SK-N-SH (cell line): ENCODE results near the gene DOCK3. TPM values are rescaled to one million over a fixed set of nuclear protein-coding genes. Genes with fewer than 3 reads are reported as not detected.

ENCODE experiments used
- CTCF ChIA-PET: fragments of 300-600, 350-600 bp; formaldehyde crosslinking; extraction: SDS; loops from one replicate; lab custom pipeline; 2021; lab: Yijun Ruan, JAX
- POLR2A ChIA-PET: fragments of 350-600 bp; sonication (Branson Sonifier 250); formaldehyde crosslinking; extraction: SDS; loops from one replicate; lab custom pipeline; 2020; ENCODE audit warnings: antibody characterized with exemption, inconsistent platforms; lab: Yijun Ruan, JAX
- DNase-seq: peaks from one replicate; pipeline ENCODE4 v3.0.0; 2012
- H2AFZ ChIP-seq: fragments of 200-600 bp; sonication (generic); 2 replicates; pipeline ENCODE4 v1.8.1; 2016; ENCODE audit warnings: antibody characterized with exemption, mild to moderate bottlenecking, low read depth
- H3F3A ChIP-seq: fragments of 200-600 bp; sonication (generic); replicated peaks from 2 replicates; pipeline ENCODE3; 2016; ENCODE audit warnings: antibody characterized with exemption, mild to moderate bottlenecking; ENCODE audit not compliant: insufficient read depth
- H3K27ac ChIP-seq, 2 experiments: fragments of 200-500 bp in 1 of 2; fragments of 200-600 bp in 1 of 2; sonication (Bioruptor generic) in 1 of 2; sonication (generic), shearing (Covaris generic) in 1 of 2; 2 replicates each; pipeline versions ENCODE4 v1.5.1 to v1.6.1; 2014 to 2016; ENCODE audit warnings: low read depth in 2 of 2, inconsistent platforms in 1 of 2, low read length in 1 of 2, mild to moderate bottlenecking in 1 of 2, mixed read lengths in 1 of 2
- H3K27me3 ChIP-seq: fragments of 200-600 bp; sonication (generic), shearing (Covaris generic); 2 replicates; pipeline ENCODE4 v1.6.1; 2016; ENCODE audit warnings: mixed run types; ENCODE audit not compliant: insufficient read depth
- H3K36me3 ChIP-seq, 2 experiments: fragments of 200-500 bp in 1 of 2; fragments of 200-600 bp in 1 of 2; sonication (Bioruptor generic) in 1 of 2; sonication (generic) in 1 of 2; replicated peaks in 1 of 2; 2 replicates each; pipeline versions ENCODE3 to v1.5.1; 2014 to 2016; ENCODE audit warnings: low read length in 1 of 2, mild to moderate bottlenecking in 1 of 2; ENCODE audit not compliant: insufficient read depth in 2 of 2, control insufficient read depth in 1 of 2
- H3K4me1 ChIP-seq, 2 experiments: fragments of 200-500 bp in 1 of 2; fragments of 200-600 bp in 1 of 2; sonication (Bioruptor generic) in 1 of 2; sonication (generic), shearing (Covaris generic) in 1 of 2; 2 replicates each; pipeline versions ENCODE4 v1.5.1 to v1.6.1; 2014 to 2016; ENCODE audit warnings: low read depth in 1 of 2, low read length in 1 of 2, mixed run types in 1 of 2; ENCODE audit not compliant: insufficient read depth in 2 of 2, control insufficient read depth in 1 of 2
- H3K4me2 ChIP-seq: fragments of 200-600 bp; sonication (generic), shearing (Covaris generic); 2 replicates; pipeline ENCODE4 v1.6.1; 2017; ENCODE audit warnings: mixed run types
- H3K4me3 ChIP-seq, 2 experiments: fragments of 200-500 bp in 1 of 2; fragments of 200-600 bp in 1 of 2; sonication (Bioruptor generic) in 1 of 2; sonication (generic), shearing (Covaris generic) in 1 of 2; 2 replicates each; pipeline versions ENCODE4 v1.5.1 to v1.8.1; 2014 to 2016; ENCODE audit warnings: low read depth in 2 of 2, inconsistent platforms in 1 of 2, low read length in 1 of 2, mild to moderate bottlenecking in 1 of 2, mixed read lengths in 1 of 2, moderate library complexity in 1 of 2
- H3K79me2 ChIP-seq: fragments of 200-600 bp; sonication (generic); 2 replicates; pipeline ENCODE4 v1.8.1; 2017; ENCODE audit warnings: mild to moderate bottlenecking; ENCODE audit not compliant: insufficient read depth
- H3K9ac ChIP-seq: fragments of 200-600 bp; sonication (generic); 2 replicates; pipeline ENCODE4 v1.6.1; 2017; ENCODE audit warnings: mixed run types
- H3K9me2 ChIP-seq: fragments of 200-600 bp; sonication (generic); 2 replicates; pipeline ENCODE4 v1.6.1; 2017; ENCODE audit warnings: mixed run types
- H3K9me3 ChIP-seq: fragments of 200-600 bp; sonication (generic); 2 replicates; pipeline ENCODE4 v1.6.1; 2017; ENCODE audit warnings: mixed run types, mild to moderate bottlenecking, moderate library complexity
- H4K20me1 ChIP-seq: fragments of 200-600 bp; sonication (generic); 2 replicates; pipeline ENCODE4 v1.6.1; 2017; ENCODE audit warnings: mild to moderate bottlenecking, mixed run types; ENCODE audit not compliant: insufficient read depth
- CHD2 ChIP-seq: fragments of 150-350 bp; IDR thresholded peaks from 2 replicates; pipeline ENCODE4 v1.6.1; 2018; ENCODE audit warnings: low read length; ENCODE audit not compliant: partially characterized antibody
- FOSL2 ChIP-seq: IDR thresholded peaks from 2 replicates; pipeline ENCODE4 v1.4.0; 2012; ENCODE audit warnings: low read depth, mild to moderate bottlenecking, moderate library complexity, borderline replicate concordance
- NFIC ChIP-seq: IDR thresholded peaks from 2 replicates; pipeline ENCODE4 v1.4.0; 2012; ENCODE audit warnings: borderline replicate concordance
- POLR2AphosphoS5 ChIP-seq: IDR thresholded peaks from 2 replicates; pipeline ENCODE4 v1.6.1; 2012; ENCODE audit warnings: low read depth, low read length
- RXRA ChIP-seq: IDR thresholded peaks from 2 replicates; pipeline ENCODE4 v1.4.0; 2012; ENCODE audit warnings: low read depth, mild to moderate bottlenecking, borderline replicate concordance
- TEAD4 ChIP-seq: IDR thresholded peaks from 2 replicates; pipeline ENCODE4 v1.4.0; 2012; ENCODE audit warnings: mild to moderate bottlenecking, borderline replicate concordance; ENCODE audit not compliant: insufficient read depth
- WGBS: methylation state at CpG from one replicate; pipeline ENCODE4 v1.1.6; 2017; ENCODE audit warnings: low lambda C conversion rate; 5-methylcytosine and 5-hydroxymethylcytosine counted together
- polyA plus RNA-seq, 3 experiments: library from polyadenylated mRNA; depleted of rRNA; stranded (reverse); fragments of >200 nt; gene quantifications; 2 replicates each; pipeline ENCODE4 v1.2.3, GENCODE V29; 2012
- TF ChIP-seq, protein P1 (sequence below): IDR thresholded peaks from 2 replicates; pipeline ENCODE4 v1.6.1; 2012; ENCODE audit warnings: mild to moderate bottlenecking, low read depth, low read length, moderate library complexity
- TF ChIP-seq, protein P2 (sequence below): IDR thresholded peaks from 2 replicates; pipeline ENCODE4 v1.4.0; 2012; ENCODE audit warnings: low read depth, borderline replicate concordance

DOCK3 gene
- polyA plus RNA-seq, 1 of the 3 experiments (the other 2 are of a cell fraction) = 0.05 TPM

DNA sequence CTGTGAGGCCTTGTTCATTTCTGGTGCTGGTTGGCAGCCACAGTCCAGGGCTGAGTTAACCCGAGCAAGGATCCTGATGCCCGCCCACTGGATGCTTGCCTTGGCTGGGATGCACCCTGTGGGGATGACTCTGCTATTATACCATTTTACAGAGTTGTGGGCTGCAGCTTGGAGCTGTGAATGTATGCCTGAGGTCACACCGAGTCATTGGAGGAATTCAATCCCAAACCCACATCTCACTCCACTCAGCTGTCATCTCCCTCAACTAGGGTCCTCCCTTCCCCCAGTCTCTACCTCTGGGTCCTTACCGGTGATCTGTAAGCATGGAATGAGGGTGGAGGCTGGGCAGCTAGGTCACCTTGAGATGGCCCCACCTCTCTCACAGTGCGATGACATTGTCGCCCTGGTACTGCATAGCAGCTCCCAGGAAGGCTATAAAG, 35.7 kb upstream of the DOCK3 start:
- Histone ChIP-seq H2AFZ (no peak overlapping the region), H3K4me3 (no peak overlapping the region), H3K27me3 (no peaks in the 10 kb centered on the region), H3K9me2 (no peaks in the 10 kb centered on the region), H3K9ac (no peak overlapping the region), H3K27ac (no peak overlapping the region), H3K9me3 (no peaks in the 10 kb centered on the region), H3F3A (no peaks in the 10 kb centered on the region), H3K79me2 (no peaks in the 10 kb centered on the region), H4K20me1 (no peaks in the 10 kb centered on the region), H3K4me1 (peaks cover 0 to 8% of the 10 kb centered on the region in 2 experiments; a peak in 1 of 4 replicates), H3K36me3 (no peaks in the 10 kb centered on the region), H3K4me2 (no peak overlapping the region)
- ChIA-PET CTCF (interaction anchor here (1.1 to 3.2 kb wide), 6 partner anchors 10 to 733 kb away, joined by 3 to 13 read pairs (median 7); no protein-coding TSS in a partner anchor), POLR2A (no interaction called here)
- 88% methylated on average over 4 of the region's 6 CpGs for WGBS
- no peak for DNase-seq
- TF ChIP-seq TEAD4 = peak; percentile 12; the same call in 1 of the 2 replicates
- no peak for TF ChIP-seq POLR2AphosphoS5

GRCh38 chr3:50642382-50642781, 32.3 kb upstream of the DOCK3 start:
- 92% methylated on average over 1 of the region's 1 CpG for WGBS

More at GRCh38 chr3:50642382-50642781, 32.3 kb upstream of the DOCK3 start:
- CTCF ChIA-PET = no interaction called here
- no peak overlapping the region for H3K4me3 ChIP-seq
- DNase-seq = no peak
- H2AFZ ChIP-seq = no peak overlapping the region
- no peaks in the 10 kb centered on the region for H3K9me3 ChIP-seq
- H3K27ac ChIP-seq = no peak overlapping the region
- peaks cover 0 to 2% of the 10 kb centered on the region in 2 experiments for H3K36me3 ChIP-seq
- H3K9me2 ChIP-seq = no peaks in the 10 kb centered on the region
- no peaks in the 10 kb centered on the region for H3K27me3 ChIP-seq
- no peak overlapping the region for H3K4me2 ChIP-seq
- H4K20me1 ChIP-seq = no peaks in the 10 kb centered on the region
- H3K9ac ChIP-seq = no peak overlapping the region
- no peaks in the 10 kb centered on the region for H3K79me2 ChIP-seq
- H3K4me1 ChIP-seq = peaks cover under 1 to 8% of the 10 kb centered on the region in 2 experiments; a peak in 2 of 4 replicates
- no peaks in the 10 kb centered on the region for H3F3A ChIP-seq
- POLR2A ChIA-PET = no interaction called here
- TF ChIP-seq, protein P1, sequence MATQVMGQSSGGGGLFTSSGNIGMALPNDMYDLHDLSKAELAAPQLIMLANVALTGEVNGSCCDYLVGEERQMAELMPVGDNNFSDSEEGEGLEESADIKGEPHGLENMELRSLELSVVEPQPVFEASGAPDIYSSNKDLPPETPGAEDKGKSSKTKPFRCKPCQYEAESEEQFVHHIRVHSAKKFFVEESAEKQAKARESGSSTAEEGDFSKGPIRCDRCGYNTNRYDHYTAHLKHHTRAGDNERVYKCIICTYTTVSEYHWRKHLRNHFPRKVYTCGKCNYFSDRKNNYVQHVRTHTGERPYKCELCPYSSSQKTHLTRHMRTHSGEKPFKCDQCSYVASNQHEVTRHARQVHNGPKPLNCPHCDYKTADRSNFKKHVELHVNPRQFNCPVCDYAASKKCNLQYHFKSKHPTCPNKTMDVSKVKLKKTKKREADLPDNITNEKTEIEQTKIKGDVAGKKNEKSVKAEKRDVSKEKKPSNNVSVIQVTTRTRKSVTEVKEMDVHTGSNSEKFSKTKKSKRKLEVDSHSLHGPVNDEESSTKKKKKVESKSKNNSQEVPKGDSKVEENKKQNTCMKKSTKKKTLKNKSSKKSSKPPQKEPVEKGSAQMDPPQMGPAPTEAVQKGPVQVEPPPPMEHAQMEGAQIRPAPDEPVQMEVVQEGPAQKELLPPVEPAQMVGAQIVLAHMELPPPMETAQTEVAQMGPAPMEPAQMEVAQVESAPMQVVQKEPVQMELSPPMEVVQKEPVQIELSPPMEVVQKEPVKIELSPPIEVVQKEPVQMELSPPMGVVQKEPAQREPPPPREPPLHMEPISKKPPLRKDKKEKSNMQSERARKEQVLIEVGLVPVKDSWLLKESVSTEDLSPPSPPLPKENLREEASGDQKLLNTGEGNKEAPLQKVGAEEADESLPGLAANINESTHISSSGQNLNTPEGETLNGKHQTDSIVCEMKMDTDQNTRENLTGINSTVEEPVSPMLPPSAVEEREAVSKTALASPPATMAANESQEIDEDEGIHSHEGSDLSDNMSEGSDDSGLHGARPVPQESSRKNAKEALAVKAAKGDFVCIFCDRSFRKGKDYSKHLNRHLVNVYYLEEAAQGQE = no peak
- TF ChIP-seq FOSL2 (no peak), RXRA (no peak), CHD2 (no peak), NFIC (no peak)
- TF ChIP-seq, protein P2, sequence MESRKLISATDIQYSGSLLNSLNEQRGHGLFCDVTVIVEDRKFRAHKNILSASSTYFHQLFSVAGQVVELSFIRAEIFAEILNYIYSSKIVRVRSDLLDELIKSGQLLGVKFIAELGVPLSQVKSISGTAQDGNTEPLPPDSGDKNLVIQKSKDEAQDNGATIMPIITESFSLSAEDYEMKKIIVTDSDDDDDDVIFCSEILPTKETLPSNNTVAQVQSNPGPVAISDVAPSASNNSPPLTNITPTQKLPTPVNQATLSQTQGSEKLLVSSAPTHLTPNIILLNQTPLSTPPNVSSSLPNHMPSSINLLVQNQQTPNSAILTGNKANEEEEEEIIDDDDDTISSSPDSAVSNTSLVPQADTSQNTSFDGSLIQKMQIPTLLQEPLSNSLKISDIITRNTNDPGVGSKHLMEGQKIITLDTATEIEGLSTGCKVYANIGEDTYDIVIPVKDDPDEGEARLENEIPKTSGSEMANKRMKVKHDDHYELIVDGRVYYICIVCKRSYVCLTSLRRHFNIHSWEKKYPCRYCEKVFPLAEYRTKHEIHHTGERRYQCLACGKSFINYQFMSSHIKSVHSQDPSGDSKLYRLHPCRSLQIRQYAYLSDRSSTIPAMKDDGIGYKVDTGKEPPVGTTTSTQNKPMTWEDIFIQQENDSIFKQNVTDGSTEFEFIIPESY = no peak
- TF ChIP-seq, all 33 proteins: peak for 0
